ENCODE measurements around the gene CACNA1C.

Gene CACNA1C

GRCh38 chr12:2418579-2418978, 365.8 kb downstream of the CACNA1C start:
- no peak overlapping the region for H3K4me3 ChIP-seq (replicated peaks in 1 of 2; ENCODE audit: low read depth in 2 of 2, low read length in 2 of 2)
- DNase-seq (ENCODE audit: low read depth in 2 of 2): no peak
- no peak for TF ChIP-seq CTCF (IDR thresholded peaks at IDR 0.05; ENCODE audit: low read depth, low read length)

GRCh38 chr12:2422591-2422990, 369.8 kb downstream of the CACNA1C start:
- no peak for TF ChIP-seq CTCF (IDR thresholded peaks at IDR 0.05; ENCODE audit: low read depth, low read length)
- no peak for DNase-seq (ENCODE audit: low read depth in 2 of 2)
- no peak overlapping the region for H3K4me3 ChIP-seq (replicated peaks in 1 of 2; ENCODE audit: low read depth in 2 of 2, low read length in 2 of 2)

GRCh38 chr12:2429032-2429431, 376.2 kb downstream of the CACNA1C start:
- TF ChIP-seq CTCF (IDR thresholded peaks at IDR 0.05; ENCODE audit: low read depth, low read length): no peak
- no peak overlapping the region for H3K4me3 ChIP-seq (replicated peaks in 1 of 2; ENCODE audit: low read depth in 2 of 2, low read length in 2 of 2)
- DNase-seq (ENCODE audit: low read depth in 2 of 2): no peak

GRCh38 chr12:2431810-2432209, 379.0 kb downstream of the CACNA1C start:
- no peak for TF ChIP-seq CTCF (IDR thresholded peaks at IDR 0.05; ENCODE audit: low read depth, low read length)
- DNase-seq (ENCODE audit: low read depth in 2 of 2): no peak
- no peak overlapping the region for H3K4me3 ChIP-seq (replicated peaks in 1 of 2; ENCODE audit: low read depth in 2 of 2, low read length in 2 of 2)

GRCh38 chr12:2432856-2433255, 380.1 kb downstream of the CACNA1C start:
- H3K4me3 ChIP-seq (replicated peaks in 1 of 2; ENCODE audit: low read depth in 2 of 2, low read length in 2 of 2): no peak overlapping the region
- DNase-seq (ENCODE audit: low read depth in 2 of 2): no peak
- no peak for TF ChIP-seq CTCF (IDR thresholded peaks at IDR 0.05; ENCODE audit: low read depth, low read length)

- DNase-seq (ENCODE audit: low read depth in 2 of 2): no peak
- TF ChIP-seq CTCF (IDR thresholded peaks at IDR 0.05; ENCODE audit: low read depth, low read length): no peak
- no peak overlapping the region for H3K4me3 ChIP-seq (replicated peaks in 1 of 2; ENCODE audit: low read depth in 2 of 2, low read length in 2 of 2)
Measured at GRCh38 chr12:2435511-2435910, 382.7 kb downstream of the CACNA1C start.

GRCh38 chr12:2439332-2440100, 386.7 kb downstream of the CACNA1C start:
- H3K4me3 ChIP-seq (replicated peaks in 1 of 2; ENCODE audit: low read depth in 2 of 2, low read length in 2 of 2): no peak overlapping the region
- no peak for DNase-seq (ENCODE audit: low read depth in 2 of 2)
- no peak for TF ChIP-seq CTCF (IDR thresholded peaks at IDR 0.05; ENCODE audit: low read depth, low read length)
